Esophagus (tissue), 2 donors: ENCODE measurements around the gene IKBKG. TPM values are rescaled to one million over a fixed set of nuclear protein-coding genes. Genes with fewer than 3 reads are reported as not detected.
"Not testable (repeated sequence)": the region's sequence is repeated elsewhere in the genome, so short reads cannot be mapped to it uniquely, and the experiment has no call there.

Experiments used
- H3K27ac ChIP-seq, 2 donors: one replicate each; pipeline ENCODE4 v1.5.1; 2013; ENCODE audit warnings: low read depth in 2 of 2, mild to moderate bottlenecking in 2 of 2, inconsistent platforms in 1 of 2, low read length in 1 of 2, moderate library complexity in 1 of 2
- H3K27me3 ChIP-seq, 2 donors: one replicate each; pipeline ENCODE4 v1.6.1; 2013; ENCODE audit warnings: low read length in 2 of 2, control low read depth in 1 of 2, mild to moderate bottlenecking in 1 of 2; ENCODE audit not compliant: insufficient read depth in 2 of 2, control insufficient read depth in 1 of 2
- H3K36me3 ChIP-seq, 2 donors: one replicate each; pipeline ENCODE4 v1.6.1; 2013; ENCODE audit warnings: low read length in 1 of 2; ENCODE audit not compliant: control insufficient read depth in 2 of 2, insufficient read depth in 2 of 2
- H3K4me1 ChIP-seq, 2 donors: one replicate each; pipeline ENCODE4 v1.6.1; 2013; ENCODE audit warnings: low read length in 1 of 2; ENCODE audit not compliant: control insufficient read depth in 2 of 2, insufficient read depth in 2 of 2
- H3K4me3 ChIP-seq, 2 donors: one replicate each; pipeline ENCODE4 v1.5.1; 2013; ENCODE audit warnings: low read length in 2 of 2, mild to moderate bottlenecking in 2 of 2, low read depth in 1 of 2, moderate library complexity in 1 of 2
- H3K9me3 ChIP-seq, 2 donors: one replicate each; pipeline ENCODE4 v1.6.1; 2013; ENCODE audit warnings: mild to moderate bottlenecking in 2 of 2, low read depth in 1 of 2, low read length in 1 of 2, moderate library complexity in 1 of 2; ENCODE audit not compliant: control insufficient read depth in 2 of 2, insufficient read depth in 1 of 2
- WGBS, 2 donors: extraction: QIAGEN DNeasy Blood & Tissue Kit; methylation state at CpG; one replicate each; pipeline ENCODE4 v1.1.7; 2013; 5-methylcytosine and 5-hydroxymethylcytosine counted together
- polyA plus RNA-seq, 2 donors: library from polyadenylated mRNA; stranded (reverse); fragments of 200-250 nt; gene quantifications; one replicate each; pipeline ENCODE4 v1.2.3, GENCODE V29; 2013
- donor health status: healthy with polysubstance abuse.
- donor health status: Bipolar disorder and iron deficiency.

The IKBKG gene
- polyA plus RNA-seq, 2 donors = 16.2 to 19.7 TPM

GRCh38 chrX:154599531-154599930 lies 52.1 kb downstream of the IKBKG start:
- H3K4me3 ChIP-seq = no peak overlapping the region
- H3K36me3 ChIP-seq = no peaks in the 10 kb centered on the region
- peaks cover 0 to 2% of the 10 kb centered on the region in 2 donors for H3K4me1 ChIP-seq
- peaks cover 0 to 6% of the 10 kb centered on the region in 2 donors for H3K9me3 ChIP-seq
- 88 to 97% methylated on average over 7 to 14 of the region's 14 CpGs for WGBS, 2 donors
- no peak overlapping the region for H3K27ac ChIP-seq
- no peaks in the 10 kb centered on the region for H3K27me3 ChIP-seq

GRCh38 chrX:154600759-154601374 lies 53.4 kb downstream of the IKBKG start:
- Histone ChIP-seq H3K9me3 (peaks cover 0 to 6% of the 10 kb centered on the region in 2 donors), H3K27ac (no peak overlapping the region), H3K4me1 (peaks cover 0 to 2% of the 10 kb centered on the region in 2 donors), H3K4me3 (no peak overlapping the region), H3K36me3 (no peaks in the 10 kb centered on the region), H3K27me3 (no peaks in the 10 kb centered on the region)
- WGBS, 2 donors = 74 to 75% methylated on average over 15 of the region's 15 CpGs

GRCh38 chrX:154602226-154602625 lies 54.8 kb downstream of the IKBKG start:
- Histone ChIP-seq H3K9me3 (peaks cover 0 to 6% of the 10 kb centered on the region in 2 donors), H3K27ac (no peak overlapping the region), H3K4me1 (peaks cover 0 to 2% of the 10 kb centered on the region in 2 donors), H3K4me3 (no peak overlapping the region), H3K27me3 (peaks cover 0 to 3% of the 10 kb centered on the region in 2 donors), H3K36me3 (no peaks in the 10 kb centered on the region)
- WGBS, 2 donors = 75 to 77% methylated on average over 13 of the region's 13 CpGs

GRCh38 chrX:154602766-154603437 lies 55.5 kb downstream of the IKBKG start:
- Histone ChIP-seq H3K27me3 (peaks cover 0 to 3% of the 10 kb centered on the region in 2 donors), H3K9me3 (peaks cover 0 to 6% of the 10 kb centered on the region in 2 donors), H3K36me3 (no peaks in the 10 kb centered on the region), H3K4me1 (peaks cover 0 to 2% of the 10 kb centered on the region in 2 donors), H3K27ac (no peak overlapping the region), H3K4me3 (no peak overlapping the region)
- WGBS, 2 donors = 82 to 87% methylated on average over 18 of the region's 18 CpGs

GRCh38 chrX:154603438-154604430 lies 56.3 kb downstream of the IKBKG start:
- H3K27ac ChIP-seq = no peak overlapping the region
- H3K4me3 ChIP-seq = no peak overlapping the region
- H3K36me3 ChIP-seq = no peaks in the 10 kb centered on the region
- WGBS, 2 donors = 66 to 70% methylated on average over 13 of the region's 13 CpGs
- peaks cover 0 to 3% of the 10 kb centered on the region in 2 donors for H3K27me3 ChIP-seq
- H3K4me1 ChIP-seq = peaks cover 0 to 2% of the 10 kb centered on the region in 2 donors
- H3K9me3 ChIP-seq = peaks cover 0 to 6% of the 10 kb centered on the region in 2 donors

GRCh38 chrX:154605566-154605965 lies 58.1 kb downstream of the IKBKG start:
- WGBS, 2 donors = 80 to 90% methylated on average over 6 of the region's 6 CpGs

GRCh38 chrX:154607370-154607769 lies 60.0 kb downstream of the IKBKG start:
- Histone ChIP-seq H3K9me3 (no peaks in the 10 kb centered on the region), H3K36me3 (no peaks in the 10 kb centered on the region), H3K27ac (no peak overlapping the region), H3K27me3 (peaks cover 0 to 3% of the 10 kb centered on the region in 2 donors), H3K4me3 (no peak overlapping the region), H3K4me1 (no peaks in the 10 kb centered on the region)
- WGBS, 2 donors = 50 to 67% methylated on average over 6 of the region's 6 CpGs

More at GRCh38 chrX:154605566-154605965, 58.1 kb downstream of the IKBKG start:
- no peak overlapping the region for H3K27ac ChIP-seq
- H3K9me3 ChIP-seq = no peaks in the 10 kb centered on the region
- H3K27me3 ChIP-seq = peaks cover 0 to 3% of the 10 kb centered on the region in 2 donors
- H3K4me3 ChIP-seq = no peak overlapping the region
- no peaks in the 10 kb centered on the region for H3K36me3 ChIP-seq
- no peaks in the 10 kb centered on the region for H3K4me1 ChIP-seq

GRCh38 chrX:154607976-154608375 lies 60.6 kb downstream of the IKBKG start:
- H3K4me1 ChIP-seq, H3K27me3 ChIP-seq, H3K4me3 ChIP-seq, H3K27ac ChIP-seq, H3K36me3 ChIP-seq, H3K9me3 ChIP-seq: not testable (repeated sequence)
- WGBS, 2 donors = 84 to 89% methylated on average over 10 to 11 of the region's 11 CpGs

- not testable (repeated sequence) for H3K4me1 ChIP-seq, H3K27me3 ChIP-seq, H3K9me3 ChIP-seq, H3K27ac ChIP-seq, H3K36me3 ChIP-seq, H3K4me3 ChIP-seq
- WGBS, 2 donors = 76 to 84% methylated on average over 12 of the region's 12 CpGs
Measured at GRCh38 chrX:154608823-154609222, 61.4 kb downstream of the IKBKG start.
